ENCODE results near the gene ENPP7. TPM values are rescaled to one million over a fixed set of nuclear protein-coding genes. Genes with fewer than 3 reads are reported as not detected.
A peak's percentile ranks its signal among the peaks of the same experiment; 100 is the strongest.

The ENPP7 gene
- total and polyA plus RNA-seq, 4 donors, result 0.31 TPM; not detected in 3

DNA sequence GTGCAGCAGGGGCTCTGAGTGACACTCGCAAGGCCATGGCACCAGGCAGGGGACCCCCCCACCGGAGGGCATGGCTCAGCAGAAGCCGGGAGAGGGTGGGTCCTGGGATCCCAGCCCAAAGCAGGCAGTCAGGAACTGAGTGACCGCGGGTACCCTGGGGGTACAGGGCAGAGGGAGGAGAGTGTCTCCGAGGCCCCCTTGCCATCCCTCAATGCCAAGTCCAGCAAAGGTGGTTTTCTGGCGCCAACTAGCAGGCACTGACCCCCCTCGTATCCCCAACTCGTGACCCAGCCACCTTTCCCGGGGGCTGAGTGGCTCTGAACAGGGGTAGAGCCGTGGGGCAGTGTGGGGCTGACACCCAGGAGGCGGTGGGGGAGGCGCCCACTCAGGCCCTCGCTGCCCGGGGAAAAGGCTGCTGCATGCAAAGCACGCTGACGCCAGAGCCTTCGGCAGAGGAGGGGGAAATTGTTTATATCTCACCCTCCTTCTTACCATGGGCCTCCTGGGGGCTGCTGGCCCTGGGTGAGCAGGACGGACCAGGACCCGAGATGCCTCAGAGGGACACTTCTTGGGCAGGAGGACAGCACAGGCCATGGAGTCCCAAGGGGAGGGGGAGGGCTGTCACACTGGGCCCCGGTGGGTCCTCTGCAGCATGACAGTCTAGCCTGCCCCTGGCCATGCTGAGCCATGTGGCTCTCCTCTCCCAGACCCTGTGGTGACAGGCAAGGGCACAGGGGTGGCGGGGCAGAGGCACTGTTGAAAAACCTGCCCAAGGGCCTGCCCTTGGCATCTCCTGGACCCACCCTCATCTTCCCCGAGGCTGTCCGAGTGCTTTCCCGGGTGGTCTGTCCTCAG is 14.6 kb upstream of the ENPP7 start:
- peaks cover 0 to 8% (median 0%) of the 10 kb centered on the region in 5 donors for H3K4me1 ChIP-seq (ENCODE audit: control insufficient read depth in 5 of 5, insufficient read depth in 5 of 5, low read length in 5 of 5)
- H3K9me3 ChIP-seq (ENCODE audit: control insufficient read depth in 4 of 4, insufficient read depth in 3 of 4, low read length in 3 of 4), result no peaks in the 10 kb centered on the region
- ATAC-seq (ENCODE audit: insufficient read depth, low FRiP score) (no peak), DNase-seq (peak in 2 of 3 donors; percentile 29 to 34)
- no peaks in the 10 kb centered on the region for H3K27me3 ChIP-seq (ENCODE audit: control insufficient read depth in 3 of 3, insufficient read depth in 3 of 3, low read length in 2 of 3)
- no peak for TF ChIP-seq CTCF (IDR thresholded peaks at IDR 0.05; ENCODE audit: control extremely low read depth, extremely low read depth)
- H3K4me3 ChIP-seq, result no peak overlapping the region
- H3K9ac ChIP-seq (ENCODE audit: insufficient read depth in 1 of 2, low read length in 2 of 2), result no peak overlapping the region
- no peaks in the 10 kb centered on the region for H3K36me3 ChIP-seq (ENCODE audit: control insufficient read depth in 4 of 4, insufficient read depth in 4 of 4, low read length in 4 of 4)
- no peak overlapping the region for H3K27ac ChIP-seq (ENCODE audit: low read depth in 1 of 2, low read length in 1 of 2)
- 65 to 80% methylated on average over 19 to 25 of the region's 25 CpGs for WGBS, 2 donors

DNA sequence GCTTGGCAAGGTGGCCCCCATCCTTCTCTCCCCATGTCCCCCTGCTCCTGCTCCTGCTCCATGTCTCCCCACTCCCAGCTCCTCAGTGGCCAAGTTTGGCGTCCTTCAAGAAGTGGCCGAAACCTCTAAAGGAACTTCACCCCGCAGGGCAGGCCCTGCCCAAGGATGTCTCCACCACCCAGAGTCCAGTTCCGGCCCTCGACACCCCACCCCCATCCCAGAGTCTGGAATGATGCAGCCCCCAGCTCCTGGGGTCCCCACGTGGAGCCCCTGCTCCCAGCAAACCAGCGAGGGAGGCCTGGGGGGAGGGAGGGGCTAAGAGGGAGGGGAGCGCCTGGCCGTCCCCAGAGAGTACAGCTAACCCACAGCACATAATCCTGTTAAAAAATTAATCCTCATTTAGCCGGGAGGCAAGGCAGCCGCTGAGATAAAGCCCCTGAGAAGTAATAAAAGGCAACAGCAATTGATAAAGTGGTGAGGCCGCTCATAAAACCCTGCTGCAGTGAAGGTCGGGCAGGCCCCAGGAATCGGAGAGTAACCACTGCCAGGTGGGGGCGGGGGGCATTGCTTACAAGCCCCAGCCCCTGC is 9.9 kb upstream of the ENPP7 start:
- WGBS, 2 donors, result 79% methylated on average over 15 of the region's 15 CpGs
- H3K9me3 ChIP-seq (ENCODE audit: control insufficient read depth in 4 of 4, insufficient read depth in 3 of 4, low read length in 3 of 4), result no peaks in the 10 kb centered on the region
- H3K36me3 ChIP-seq (ENCODE audit: control insufficient read depth in 4 of 4, insufficient read depth in 4 of 4, low read length in 4 of 4), result no peaks in the 10 kb centered on the region
- H3K27me3 ChIP-seq (ENCODE audit: control insufficient read depth in 3 of 3, insufficient read depth in 3 of 3, low read length in 2 of 3), result no peaks in the 10 kb centered on the region
- no peak for ATAC-seq (ENCODE audit: insufficient read depth, low FRiP score)
- peaks cover 0 to 8% (median 0%) of the 10 kb centered on the region in 5 donors for H3K4me1 ChIP-seq (ENCODE audit: control insufficient read depth in 5 of 5, insufficient read depth in 5 of 5, low read length in 5 of 5)
- no peak for DNase-seq
- no peak overlapping the region for H3K27ac ChIP-seq (ENCODE audit: low read depth in 1 of 2, low read length in 1 of 2)
- no peak for TF ChIP-seq CTCF (IDR thresholded peaks at IDR 0.05; ENCODE audit: control extremely low read depth, extremely low read depth)
- H3K4me3 ChIP-seq, result no peak overlapping the region
- H3K9ac ChIP-seq (ENCODE audit: insufficient read depth in 1 of 2, low read length in 2 of 2), result no peak overlapping the region

DNA sequence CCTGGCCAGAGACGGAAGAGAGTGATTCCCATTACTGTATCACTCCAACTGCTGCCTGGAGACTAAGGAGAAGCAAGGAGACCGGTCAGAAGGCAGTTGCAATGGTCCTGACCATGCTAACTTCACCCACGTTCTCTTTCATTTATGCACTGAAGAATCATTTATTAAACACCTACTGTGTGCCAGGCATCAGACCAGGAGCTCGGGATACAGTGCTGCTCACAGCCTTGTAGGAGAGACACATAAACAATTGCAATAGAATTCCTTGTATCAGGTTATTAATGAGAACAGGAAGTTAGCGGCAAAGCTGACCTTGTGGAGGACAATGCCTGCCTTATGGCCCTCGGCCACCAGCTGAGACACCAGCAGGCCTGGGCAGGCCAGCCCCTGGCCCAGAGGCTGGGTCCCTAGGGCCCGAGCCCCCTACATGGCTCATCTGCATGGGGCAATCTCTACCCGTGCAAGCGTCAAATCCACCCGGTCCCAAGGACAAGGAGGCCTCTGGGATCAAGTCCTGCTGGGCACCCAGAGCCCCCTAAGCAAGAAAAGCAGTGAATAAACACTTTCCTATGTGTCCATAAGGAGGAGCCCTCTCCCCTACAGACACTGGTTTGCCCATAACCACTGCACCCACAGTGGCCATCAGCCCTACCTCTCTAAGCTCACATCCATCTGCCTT is 8.6 kb upstream of the ENPP7 start:
- no peak overlapping the region for H3K9ac ChIP-seq (ENCODE audit: insufficient read depth in 1 of 2, low read length in 2 of 2)
- TF ChIP-seq CTCF (IDR thresholded peaks at IDR 0.05; ENCODE audit: control extremely low read depth, extremely low read depth), result no peak
- no peak overlapping the region for H3K4me3 ChIP-seq
- H3K36me3 ChIP-seq (ENCODE audit: control insufficient read depth in 4 of 4, insufficient read depth in 4 of 4, low read length in 4 of 4), result no peaks in the 10 kb centered on the region
- WGBS, 2 donors, result 55 to 69% methylated on average over 10 of the region's 10 CpGs
- DNase-seq (no peak), ATAC-seq (ENCODE audit: insufficient read depth, low FRiP score) (no peak)
- no peaks in the 10 kb centered on the region for H3K27me3 ChIP-seq (ENCODE audit: control insufficient read depth in 3 of 3, insufficient read depth in 3 of 3, low read length in 2 of 3)
- H3K4me1 ChIP-seq (ENCODE audit: control insufficient read depth in 5 of 5, insufficient read depth in 5 of 5, low read length in 5 of 5), result peaks cover 0 to 4% (median 0%) of the 10 kb centered on the region in 5 donors
- no peaks in the 10 kb centered on the region for H3K9me3 ChIP-seq (ENCODE audit: control insufficient read depth in 4 of 4, insufficient read depth in 3 of 4, low read length in 3 of 4)
- no peak overlapping the region for H3K27ac ChIP-seq (ENCODE audit: low read depth in 1 of 2, low read length in 1 of 2)
